ENCODE results near the gene ANGPTL2. TPM values are rescaled to one million over a fixed set of nuclear protein-coding genes. Genes with fewer than 3 reads are reported as not detected.

Gene ANGPTL2
- total RNA-seq, 1 experiment from 2014 or later, result 5.1 TPM

DNA sequence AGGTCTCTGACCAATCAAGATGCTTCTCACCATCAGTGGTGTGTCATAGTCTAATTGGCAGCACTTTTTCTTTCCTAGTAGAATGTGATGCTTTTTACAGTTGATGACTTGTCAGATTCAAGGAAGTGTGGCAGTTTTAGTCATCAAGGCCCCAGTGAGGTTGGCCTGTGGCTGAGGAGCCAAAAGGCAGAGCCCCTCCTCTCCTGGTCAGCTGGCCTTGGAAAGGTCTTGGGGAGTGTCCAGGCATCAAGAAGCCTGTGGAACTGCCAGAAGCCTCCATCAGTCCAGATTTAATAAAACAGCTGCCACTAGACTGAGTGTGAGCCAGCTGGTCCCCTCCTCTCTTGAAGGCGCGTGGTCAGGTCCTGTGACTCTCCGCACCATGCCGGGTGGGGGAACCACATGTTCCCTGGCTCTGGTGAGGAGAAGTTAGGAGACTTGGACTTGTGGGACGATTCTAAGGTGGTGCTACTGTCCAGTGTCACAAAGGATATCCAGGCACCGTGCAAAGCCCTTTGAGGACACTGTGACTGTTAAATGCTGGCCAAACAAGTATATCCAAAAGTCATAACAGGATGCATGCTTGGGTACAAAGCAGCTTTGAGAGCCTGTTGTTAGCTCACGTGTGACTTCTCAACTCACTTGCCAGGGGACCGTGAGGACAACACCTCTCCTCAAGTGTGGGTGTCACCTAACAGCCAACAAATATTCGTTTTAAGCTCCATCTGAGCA lies 6.1 kb upstream of the ANGPTL2 start:
- Histone ChIP-seq H3K23me2 (ENCODE audit: insufficient read length, low read depth, low read length, poor library complexity, severe bottlenecking) (no peaks in the 10 kb centered on the region), H3K14ac (ENCODE audit: insufficient read depth, low read length) (no peak overlapping the region), H4K20me1 (ENCODE audit: control insufficient read depth, insufficient read depth, insufficient read length) (no peaks in the 10 kb centered on the region), H3K9ac (ENCODE audit: extremely low read depth, insufficient read length, low read length) (no peak overlapping the region), H3K27ac (ENCODE audit: insufficient read length, low read depth, low read length) (no peak overlapping the region), H4K8ac (replicated peaks; ENCODE audit: insufficient read length, low read depth, low read length) (no peak overlapping the region), H2AK5ac (ENCODE audit: insufficient read length, low read length) (no peak overlapping the region), H2AFZ (ENCODE audit: low read length) (no peak overlapping the region), H3K27me3 (ENCODE audit: insufficient read depth, low read length) (no peaks in the 10 kb centered on the region), H3K56ac (ENCODE audit: insufficient read length, low read depth, low read length) (no peak overlapping the region), H4K91ac (ENCODE audit: insufficient read length, low read depth, low read length) (no peak overlapping the region), H3K4ac (ENCODE audit: low read depth, low read length) (no peak overlapping the region), H3K18ac (ENCODE audit: insufficient read length, low read depth, low read length) (no peak overlapping the region), H2BK20ac (ENCODE audit: low read depth, low read length, poor library complexity, severe bottlenecking) (no peak overlapping the region), H2BK5ac (ENCODE audit: insufficient read length, low read length) (no peak overlapping the region), H3K23ac (ENCODE audit: insufficient read length, low read depth, low read length) (no peak overlapping the region), H3K4me2 (ENCODE audit: insufficient read depth, insufficient read length, low read length) (no peak overlapping the region), H2BK120ac (ENCODE audit: low read depth, low read length, poor library complexity, severe bottlenecking) (no peak overlapping the region), H2BK12ac (ENCODE audit: insufficient read length, low read depth, low read length) (no peak overlapping the region), H3K9me3 (ENCODE audit: control insufficient read depth, low read depth, low read length) (no peaks in the 10 kb centered on the region), H2BK15ac (ENCODE audit: low read depth, low read length) (no peak overlapping the region), H3T11ph (ENCODE audit: low read length) (no peak overlapping the region), H4K5ac (ENCODE audit: insufficient read length, low read depth, low read length) (no peak overlapping the region), H3K4me1 (ENCODE audit: insufficient read depth, low read length) (peaks cover 2% of the 10 kb centered on the region; the same call in 1 of the 2 replicates), H3K79me2 (ENCODE audit: insufficient read depth, low read length) (no peaks in the 10 kb centered on the region), H3K79me1 (ENCODE audit: insufficient read depth, low read depth, low read length, poor library complexity, severe bottlenecking) (no peaks in the 10 kb centered on the region)
- no CpG with 5 or more reads among the region's 9 CpGs for WGBS (ENCODE audit: extremely low coverage, insufficient read length, low lambda C conversion rate)
- Mint-ChIP-seq H3K27me3 (ENCODE audit: low read depth) (peaks cover 10% of the 10 kb centered on the region), H3K27ac (no peak overlapping the region), H3K36me3 (ENCODE audit: insufficient read depth in 1 of 3, low read depth in 3 of 3) (no peaks in the 10 kb centered on the region), H3K9me3 (no peaks in the 10 kb centered on the region; a peak in 2 of 5 replicates), H3K4me1 (peaks cover 30% of the 10 kb centered on the region in 2 experiments), H3K4me3 (no peak overlapping the region)
- TF ChIP-seq, protein P1, sequence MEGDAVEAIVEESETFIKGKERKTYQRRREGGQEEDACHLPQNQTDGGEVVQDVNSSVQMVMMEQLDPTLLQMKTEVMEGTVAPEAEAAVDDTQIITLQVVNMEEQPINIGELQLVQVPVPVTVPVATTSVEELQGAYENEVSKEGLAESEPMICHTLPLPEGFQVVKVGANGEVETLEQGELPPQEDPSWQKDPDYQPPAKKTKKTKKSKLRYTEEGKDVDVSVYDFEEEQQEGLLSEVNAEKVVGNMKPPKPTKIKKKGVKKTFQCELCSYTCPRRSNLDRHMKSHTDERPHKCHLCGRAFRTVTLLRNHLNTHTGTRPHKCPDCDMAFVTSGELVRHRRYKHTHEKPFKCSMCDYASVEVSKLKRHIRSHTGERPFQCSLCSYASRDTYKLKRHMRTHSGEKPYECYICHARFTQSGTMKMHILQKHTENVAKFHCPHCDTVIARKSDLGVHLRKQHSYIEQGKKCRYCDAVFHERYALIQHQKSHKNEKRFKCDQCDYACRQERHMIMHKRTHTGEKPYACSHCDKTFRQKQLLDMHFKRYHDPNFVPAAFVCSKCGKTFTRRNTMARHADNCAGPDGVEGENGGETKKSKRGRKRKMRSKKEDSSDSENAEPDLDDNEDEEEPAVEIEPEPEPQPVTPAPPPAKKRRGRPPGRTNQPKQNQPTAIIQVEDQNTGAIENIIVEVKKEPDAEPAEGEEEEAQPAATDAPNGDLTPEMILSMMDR (conservative IDR thresholded peaks at IDR 0.05), result no peak
- no peak for DNase-seq
